SK-N-SH (cell line): ENCODE results near the gene PTGES3.

ENCODE experiments used
- EP300 ChIP-seq, 2 experiments: IDR thresholded peaks; 2 replicates each; pipeline versions ENCODE4 v1.4.0 to v1.6.1; 2012; ENCODE audit warnings: borderline replicate concordance in 1 of 2, low read depth in 1 of 2, low read length in 1 of 2
- EZH2phosphoT487 ChIP-seq: fragments of 200-600 bp; sonication (generic); IDR thresholded peaks from 2 replicates; pipeline ENCODE4 v1.6.1; 2017; ENCODE audit warnings: low read depth, mixed run types, mild to moderate bottlenecking, antibody characterized with exemption, moderate library complexity, borderline replicate concordance
- RCOR1 ChIP-seq: fragments of 150-350 bp; IDR thresholded peaks from 2 replicates; pipeline ENCODE4 v1.6.1; 2017; ENCODE audit warnings: antibody characterized with exemption, low read length
- SMC3 ChIP-seq: IDR thresholded peaks from 2 replicates; pipeline ENCODE4 v1.6.1; 2012; ENCODE audit warnings: low read depth, low read length, improper control_type of control experiment
- TAF1 ChIP-seq: IDR thresholded peaks from 2 replicates; pipeline ENCODE4 v1.6.1; 2012; ENCODE audit warnings: low read depth, mild to moderate bottlenecking, low read length, moderate library complexity, borderline replicate concordance
- TF ChIP-seq, protein P1 (sequence below): fragments of 200-600 bp; sonication (generic); IDR thresholded peaks from 2 replicates; pipeline ENCODE4 v1.6.1; 2017; ENCODE audit warnings: antibody characterized with exemption, mild to moderate bottlenecking, moderate library complexity
- TF ChIP-seq, protein P2 (sequence below): fragments of 150-350 bp; IDR thresholded peaks from 2 replicates; pipeline ENCODE4 v1.6.1; 2017; ENCODE audit warnings: antibody characterized with exemption, low read length, low read depth, borderline replicate concordance
- TF ChIP-seq, protein P3 (sequence below): IDR thresholded peaks from 2 replicates; pipeline ENCODE4 v1.6.1; 2012; ENCODE audit warnings: mild to moderate bottlenecking, low read depth, low read length, moderate library complexity

DNA sequence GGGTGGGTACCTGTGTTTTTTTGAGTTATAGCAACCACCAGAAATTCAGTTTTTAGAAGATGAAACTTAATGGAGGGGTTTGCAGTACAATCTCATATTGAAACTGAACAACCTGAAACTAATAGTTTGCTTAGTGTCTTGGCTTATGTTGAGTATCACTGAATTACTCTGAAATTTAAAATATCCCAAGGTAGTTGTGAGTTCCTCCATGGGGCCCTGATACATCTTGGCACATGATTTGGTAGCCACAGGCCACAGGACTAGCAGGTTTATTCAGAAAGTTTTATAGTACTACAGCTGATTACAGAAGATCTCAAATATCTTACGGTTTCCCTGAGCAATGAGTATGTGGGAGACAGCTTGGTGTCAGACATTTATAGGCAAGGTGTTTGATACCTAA lies 10.4 kb downstream of the PTGES3 start:
- TF ChIP-seq, protein P1, sequence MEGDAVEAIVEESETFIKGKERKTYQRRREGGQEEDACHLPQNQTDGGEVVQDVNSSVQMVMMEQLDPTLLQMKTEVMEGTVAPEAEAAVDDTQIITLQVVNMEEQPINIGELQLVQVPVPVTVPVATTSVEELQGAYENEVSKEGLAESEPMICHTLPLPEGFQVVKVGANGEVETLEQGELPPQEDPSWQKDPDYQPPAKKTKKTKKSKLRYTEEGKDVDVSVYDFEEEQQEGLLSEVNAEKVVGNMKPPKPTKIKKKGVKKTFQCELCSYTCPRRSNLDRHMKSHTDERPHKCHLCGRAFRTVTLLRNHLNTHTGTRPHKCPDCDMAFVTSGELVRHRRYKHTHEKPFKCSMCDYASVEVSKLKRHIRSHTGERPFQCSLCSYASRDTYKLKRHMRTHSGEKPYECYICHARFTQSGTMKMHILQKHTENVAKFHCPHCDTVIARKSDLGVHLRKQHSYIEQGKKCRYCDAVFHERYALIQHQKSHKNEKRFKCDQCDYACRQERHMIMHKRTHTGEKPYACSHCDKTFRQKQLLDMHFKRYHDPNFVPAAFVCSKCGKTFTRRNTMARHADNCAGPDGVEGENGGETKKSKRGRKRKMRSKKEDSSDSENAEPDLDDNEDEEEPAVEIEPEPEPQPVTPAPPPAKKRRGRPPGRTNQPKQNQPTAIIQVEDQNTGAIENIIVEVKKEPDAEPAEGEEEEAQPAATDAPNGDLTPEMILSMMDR, result no peak
- no peak for TF ChIP-seq EZH2phosphoT487
- TF ChIP-seq, protein P2, sequence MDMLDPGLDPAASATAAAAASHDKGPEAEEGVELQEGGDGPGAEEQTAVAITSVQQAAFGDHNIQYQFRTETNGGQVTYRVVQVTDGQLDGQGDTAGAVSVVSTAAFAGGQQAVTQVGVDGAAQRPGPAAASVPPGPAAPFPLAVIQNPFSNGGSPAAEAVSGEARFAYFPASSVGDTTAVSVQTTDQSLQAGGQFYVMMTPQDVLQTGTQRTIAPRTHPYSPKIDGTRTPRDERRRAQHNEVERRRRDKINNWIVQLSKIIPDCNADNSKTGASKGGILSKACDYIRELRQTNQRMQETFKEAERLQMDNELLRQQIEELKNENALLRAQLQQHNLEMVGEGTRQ, result no peak
- no peak for TF ChIP-seq TAF1
- TF ChIP-seq, protein P3, sequence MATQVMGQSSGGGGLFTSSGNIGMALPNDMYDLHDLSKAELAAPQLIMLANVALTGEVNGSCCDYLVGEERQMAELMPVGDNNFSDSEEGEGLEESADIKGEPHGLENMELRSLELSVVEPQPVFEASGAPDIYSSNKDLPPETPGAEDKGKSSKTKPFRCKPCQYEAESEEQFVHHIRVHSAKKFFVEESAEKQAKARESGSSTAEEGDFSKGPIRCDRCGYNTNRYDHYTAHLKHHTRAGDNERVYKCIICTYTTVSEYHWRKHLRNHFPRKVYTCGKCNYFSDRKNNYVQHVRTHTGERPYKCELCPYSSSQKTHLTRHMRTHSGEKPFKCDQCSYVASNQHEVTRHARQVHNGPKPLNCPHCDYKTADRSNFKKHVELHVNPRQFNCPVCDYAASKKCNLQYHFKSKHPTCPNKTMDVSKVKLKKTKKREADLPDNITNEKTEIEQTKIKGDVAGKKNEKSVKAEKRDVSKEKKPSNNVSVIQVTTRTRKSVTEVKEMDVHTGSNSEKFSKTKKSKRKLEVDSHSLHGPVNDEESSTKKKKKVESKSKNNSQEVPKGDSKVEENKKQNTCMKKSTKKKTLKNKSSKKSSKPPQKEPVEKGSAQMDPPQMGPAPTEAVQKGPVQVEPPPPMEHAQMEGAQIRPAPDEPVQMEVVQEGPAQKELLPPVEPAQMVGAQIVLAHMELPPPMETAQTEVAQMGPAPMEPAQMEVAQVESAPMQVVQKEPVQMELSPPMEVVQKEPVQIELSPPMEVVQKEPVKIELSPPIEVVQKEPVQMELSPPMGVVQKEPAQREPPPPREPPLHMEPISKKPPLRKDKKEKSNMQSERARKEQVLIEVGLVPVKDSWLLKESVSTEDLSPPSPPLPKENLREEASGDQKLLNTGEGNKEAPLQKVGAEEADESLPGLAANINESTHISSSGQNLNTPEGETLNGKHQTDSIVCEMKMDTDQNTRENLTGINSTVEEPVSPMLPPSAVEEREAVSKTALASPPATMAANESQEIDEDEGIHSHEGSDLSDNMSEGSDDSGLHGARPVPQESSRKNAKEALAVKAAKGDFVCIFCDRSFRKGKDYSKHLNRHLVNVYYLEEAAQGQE, result no peak
- no peak for TF ChIP-seq EP300 (IDR thresholded peaks at IDR 0.05; ENCODE audit: borderline replicate concordance in 1 of 2, low read depth in 1 of 2, low read length in 1 of 2)
- TF ChIP-seq SMC3, result no peak
- TF ChIP-seq RCOR1, result no peak
